ENCODE results near the gene SPAG8. TPM values are rescaled to one million over a fixed set of nuclear protein-coding genes. Genes with fewer than 3 reads are reported as not detected.

The SPAG8 gene
- total and polyA plus RNA-seq, 10 of the 15 experiments (the other 5 are each of a cell fraction or from before 2014, with no cell fraction given), result 0.40 to 1.1 (median 0.72) TPM

- TF ChIP-seq ZNF687 (IDR thresholded peaks at IDR 0.05) (peak; percentile 85), NFYB (IDR thresholded peaks at IDR 0.05; ENCODE audit: insufficient read depth, low read depth, low read length) (peak; percentile 95), MTA3 (IDR thresholded peaks at IDR 0.05; ENCODE audit: borderline replicate concordance, low read length) (peak; percentile 57; the same call in 1 of the 2 replicates), EZH2 (IDR thresholded peaks at IDR 0.05; ENCODE audit: borderline replicate concordance, control insufficient read depth, low read depth, low read length) (no peak), BCL11A (IDR thresholded peaks at IDR 0.05; ENCODE audit: low read depth, low read length) (0 out of 2 replicates have a peak, but pooled peaks have one; percentile 52), USF1 (IDR thresholded peaks at IDR 0.05; ENCODE audit: borderline replicate concordance, extremely low read length, insufficient read depth, low read depth, low read length) (no peak), POLR2AphosphoS2 (IDR thresholded peaks at IDR 0.05; ENCODE audit: low read depth, low read length) (no peak), RUNX3 (IDR thresholded peaks at IDR 0.05; ENCODE audit: low read length) (peak; percentile 80), RELB (IDR thresholded peaks at IDR 0.05; ENCODE audit: low read depth) (peak; percentile 58; the same call in 1 of the 2 replicates), IRF4 (IDR thresholded peaks at IDR 0.05; ENCODE audit: low read depth, low read length) (peak; percentile 14; the same call in 1 of the 2 replicates), RAD51 (IDR thresholded peaks at IDR 0.05) (peak; percentile 43; the same call in 1 of the 2 replicates), MEF2B (IDR thresholded peaks at IDR 0.05; ENCODE audit: partially characterized antibody, poor library complexity, severe bottlenecking) (peak; percentile 74), NBN (IDR thresholded peaks at IDR 0.05) (peak; percentile 78; the same call in 1 of the 2 replicates), ZBTB33 (IDR thresholded peaks at IDR 0.05) (no peak), MEF2A (IDR thresholded peaks at IDR 0.05; ENCODE audit: insufficient read depth, low read depth, low read length) (peak; percentile 94), CREM (IDR thresholded peaks at IDR 0.05; ENCODE audit: low read depth) (peak; percentile 64; the same call in 1 of the 2 replicates), PAX5 (IDR thresholded peaks at IDR 0.05; ENCODE audit: borderline replicate concordance, low read depth, low read length) (peak; percentile 61; the same call in 1 of the 2 replicates), PBX3 (IDR thresholded peaks at IDR 0.05; ENCODE audit: insufficient replicate concordance, low read depth, low read length) (peak; percentile 46), SP1 (IDR thresholded peaks at IDR 0.05; ENCODE audit: low read depth, low read length) (peak; percentile 45)
These were observed 35.9 kb upstream of the SPAG8 start (continued) for GRCh38 chr9:35847792-35848572.

Measured in GM12878 (cell line).